Measurements from ENCODE around the gene SDCBP2.

Gene SDCBP2

GRCh38 chr20:1325173-1326030 lies 3.5 kb downstream of the SDCBP2 start:
- DNase-seq (ENCODE audit: low read depth), result peak; percentile 99
- TF ChIP-seq CTCF (conservative IDR thresholded peaks at IDR 0.05; ENCODE audit: control insufficient read depth, insufficient read depth, low read depth, low read length), result no peak
- peak overlapping the region; percentile 87 for H3K4me3 ChIP-seq (ENCODE audit: control insufficient read depth, low read depth, low read length)

GRCh38 chr20:1324598-1325172 lies 4.3 kb downstream of the SDCBP2 start:
- DNase-seq (ENCODE audit: low read depth), result peak; percentile 91
- peak overlapping the region; percentile 87 for H3K4me3 ChIP-seq (ENCODE audit: control insufficient read depth, low read depth, low read length)
- no peak for TF ChIP-seq CTCF (conservative IDR thresholded peaks at IDR 0.05; ENCODE audit: control insufficient read depth, insufficient read depth, low read depth, low read length)

GRCh38 chr20:1323830-1324597 lies 4.9 kb downstream of the SDCBP2 start:
- no peak for TF ChIP-seq CTCF (conservative IDR thresholded peaks at IDR 0.05; ENCODE audit: control insufficient read depth, insufficient read depth, low read depth, low read length)
- no peak for DNase-seq (ENCODE audit: low read depth)
- H3K4me3 ChIP-seq (ENCODE audit: control insufficient read depth, low read depth, low read length), result no peak overlapping the region

GRCh38 chr20:1323256-1323655 lies 5.7 kb downstream of the SDCBP2 start:
- H3K4me3 ChIP-seq (ENCODE audit: control insufficient read depth, low read depth, low read length), result no peak overlapping the region
- no peak for TF ChIP-seq CTCF (conservative IDR thresholded peaks at IDR 0.05; ENCODE audit: control insufficient read depth, insufficient read depth, low read depth, low read length)
- peak; percentile 57 for DNase-seq (ENCODE audit: low read depth)

GRCh38 chr20:1322511-1323245 lies 6.3 kb downstream of the SDCBP2 start:
- no peak for TF ChIP-seq CTCF (conservative IDR thresholded peaks at IDR 0.05; ENCODE audit: control insufficient read depth, insufficient read depth, low read depth, low read length)
- DNase-seq (ENCODE audit: low read depth), result peak; percentile 99
- H3K4me3 ChIP-seq (ENCODE audit: control insufficient read depth, low read depth, low read length), result no peak overlapping the region

GRCh38 chr20:1321654-1321939 lies 7.3 kb downstream of the SDCBP2 start:
- H3K4me3 ChIP-seq (ENCODE audit: control insufficient read depth, low read depth, low read length), result no peak overlapping the region
- DNase-seq (ENCODE audit: low read depth), result no peak
- no peak for TF ChIP-seq CTCF (conservative IDR thresholded peaks at IDR 0.05; ENCODE audit: control insufficient read depth, insufficient read depth, low read depth, low read length)

Measured in fibroblast of mammary gland (primary cell).